PC-9 (cell line): ENCODE measurements around the gene EFEMP2.

Experiments
- CTCF ChIP-seq: fragments of 200-600 bp; sonication (generic); conservative IDR thresholded peaks from 2 replicates; pipeline ENCODE4 v1.6.1; 2017; ENCODE audit warnings: mixed run types, antibody characterized with exemption, mild to moderate bottlenecking, moderate library complexity
- EZH2 ChIP-seq: fragments of 200-600 bp; sonication (generic); IDR thresholded peaks from 2 replicates; pipeline ENCODE4 v1.8.0; 2017; ENCODE audit warnings: antibody characterized with exemption, low read depth

- no peak for TF ChIP-seq CTCF
- TF ChIP-seq EZH2: no peak
These were observed 937 bp upstream of the EFEMP2 start for GRCh38 chr11:65873318-65874156.
